Trophoblast cell (in vitro differentiated cells and primary cell): ENCODE data around the gene ANKS1B.

Experiments used
- DNase-seq, 2 donors: peaks; one replicate each; pipeline ENCODE4 v3.0.0-alpha.2; 2016
- H2AFZ ChIP-seq: 2 replicates; pipeline ENCODE4 v1.6.1; 2013; ENCODE audit warnings: low read length, moderate library complexity, mild to moderate bottlenecking; ENCODE audit not compliant: insufficient read depth, poor library complexity
- H2AK5ac ChIP-seq: 2 replicates; pipeline ENCODE4 v1.6.1; 2013; ENCODE audit warnings: mild to moderate bottlenecking, low read length
- H2BK120ac ChIP-seq: 2 replicates; pipeline ENCODE4 v1.6.1; 2013; ENCODE audit warnings: low read length, mild to moderate bottlenecking, moderate library complexity; ENCODE audit not compliant: insufficient read depth, poor library complexity
- H2BK12ac ChIP-seq: 2 replicates; pipeline ENCODE4 v1.6.1; 2013; ENCODE audit warnings: mild to moderate bottlenecking, low read length, moderate library complexity
- H2BK5ac ChIP-seq: 2 replicates; pipeline ENCODE4 v1.6.1; 2013; ENCODE audit warnings: low read length, low read depth, moderate library complexity, mild to moderate bottlenecking; ENCODE audit not compliant: poor library complexity
- H3K14ac ChIP-seq: 2 replicates; pipeline ENCODE4 v1.6.1; 2013; ENCODE audit warnings: mild to moderate bottlenecking, low read length
- H3K18ac ChIP-seq: 2 replicates; pipeline ENCODE4 v1.6.1; 2013; ENCODE audit warnings: mild to moderate bottlenecking, low read length
- H3K23ac ChIP-seq: 2 replicates; pipeline ENCODE4 v1.6.1; 2013; ENCODE audit warnings: low read length
- H3K27ac ChIP-seq: 2 replicates; pipeline ENCODE4 v1.5.1; 2013; ENCODE audit warnings: low read depth, mild to moderate bottlenecking, inconsistent platforms, low read length, moderate library complexity
- H3K27me3 ChIP-seq: 2 replicates; pipeline ENCODE4 v1.6.1; 2013; ENCODE audit warnings: inconsistent platforms, mild to moderate bottlenecking, low read length, moderate library complexity; ENCODE audit not compliant: insufficient read depth
- H3K36me3 ChIP-seq, 2 experiments: 1 replicate in 1 of 2; 2 replicates in 1 of 2; pipeline ENCODE4 v1.6.1; 2013; ENCODE audit warnings: low read length in 2 of 2, mild to moderate bottlenecking in 2 of 2, moderate library complexity in 1 of 2; ENCODE audit not compliant: insufficient read depth in 2 of 2, control insufficient read depth in 1 of 2
- H3K4ac ChIP-seq: 2 replicates; pipeline ENCODE4 v1.6.1; 2013; ENCODE audit warnings: low read depth, mild to moderate bottlenecking, low read length, moderate library complexity
- H3K4me1 ChIP-seq, 2 experiments: 1 replicate in 1 of 2; 2 replicates in 1 of 2; pipeline ENCODE4 v1.6.1; 2013; ENCODE audit warnings: low read length in 2 of 2, mild to moderate bottlenecking in 2 of 2, moderate library complexity in 1 of 2; ENCODE audit not compliant: insufficient read depth in 2 of 2, control insufficient read depth in 1 of 2
- H3K4me2 ChIP-seq: 2 replicates; pipeline ENCODE4 v1.6.1; 2013; ENCODE audit warnings: inconsistent platforms, mild to moderate bottlenecking, low read length, moderate library complexity
- H3K4me3 ChIP-seq: 2 replicates; pipeline ENCODE4 v1.5.1; 2013; ENCODE audit warnings: mild to moderate bottlenecking, low read depth, low read length, inconsistent platforms
- H3K79me1 ChIP-seq: one replicate; pipeline ENCODE4 v1.6.1; 2013; ENCODE audit warnings: low read length
- H3K79me2 ChIP-seq: 2 replicates; pipeline ENCODE4 v1.6.1; 2013; ENCODE audit warnings: low read length, mild to moderate bottlenecking; ENCODE audit not compliant: control insufficient read depth, insufficient read depth, poor library complexity
- H3K9ac ChIP-seq: 2 replicates; pipeline ENCODE4 v1.6.1; 2013; ENCODE audit warnings: mild to moderate bottlenecking, low read length
- H3K9me3 ChIP-seq: 2 replicates; pipeline ENCODE4 v1.6.1; 2013; ENCODE audit warnings: low read depth, mild to moderate bottlenecking, control low read depth, inconsistent platforms, low read length; ENCODE audit not compliant: insufficient read depth
- H4K12ac ChIP-seq: 2 replicates; pipeline ENCODE4 v1.6.1; 2013; ENCODE audit warnings: low read depth, mild to moderate bottlenecking, low read length, moderate library complexity
- H4K8ac ChIP-seq: 2 replicates; pipeline ENCODE4 v1.6.1; 2013; ENCODE audit warnings: low read depth, mild to moderate bottlenecking, low read length, moderate library complexity
- H4K91ac ChIP-seq: one replicate; pipeline ENCODE4 v1.6.1; 2013; ENCODE audit warnings: low read depth, mild to moderate bottlenecking, low read length, moderate library complexity
- WGBS: extraction: QIAGEN DNeasy Blood & Tissue Kit; methylation state at CpG from one replicate; pipeline ENCODE4 v1.1.7; 2013; ENCODE audit warnings: missing lambda C conversion rate; ENCODE audit not compliant: insufficient read length, insufficient coverage; ENCODE audit errors: extremely low coverage; 5-methylcytosine and 5-hydroxymethylcytosine counted together

The ANKS1B gene

DNA sequence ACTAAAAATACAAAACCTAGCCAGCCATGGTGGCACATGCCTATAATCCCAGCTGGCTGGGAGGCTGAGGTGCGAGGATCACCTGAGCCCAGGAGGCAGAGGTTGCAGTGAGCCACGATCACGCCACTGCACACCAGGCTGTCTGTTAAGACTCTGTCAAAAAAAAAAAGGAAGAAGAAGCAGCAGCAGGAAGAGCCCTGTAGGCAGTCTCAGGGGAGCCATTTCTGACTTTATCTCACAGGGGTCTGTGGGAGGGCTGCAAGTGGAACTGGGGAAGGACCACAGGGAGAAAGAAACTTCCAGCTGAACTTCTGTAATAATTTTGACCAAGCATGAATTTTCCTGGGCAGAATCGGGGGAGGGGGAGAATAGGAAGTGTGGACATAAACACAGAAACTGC, 304.5 kb downstream of the ANKS1B start:
- Histone ChIP-seq H3K36me3 (no peaks in the 10 kb centered on the region), H2BK12ac (no peak overlapping the region), H3K4me2 (no peak overlapping the region), H3K4me1 (no peaks in the 10 kb centered on the region), H4K8ac (no peak overlapping the region), H3K4me3 (peak overlapping the region; percentile 49), H3K23ac (no peak overlapping the region), H2AK5ac (no peak overlapping the region), H3K79me1 (no peaks in the 10 kb centered on the region), H3K4ac (no peak overlapping the region), H3K79me2 (no peaks in the 10 kb centered on the region), H3K9me3 (no peaks in the 10 kb centered on the region), H3K14ac (no peak overlapping the region), H3K27me3 (no peaks in the 10 kb centered on the region), H3K18ac (no peak overlapping the region), H3K27ac (no peak overlapping the region), H4K91ac (no peak overlapping the region), H4K12ac (no peak overlapping the region), H2BK120ac (no peak overlapping the region), H2BK5ac (no peak overlapping the region), H3K9ac (no peak overlapping the region), H2AFZ (no peak overlapping the region)
- no peak for DNase-seq
- no CpG with 5 or more reads among the region's 4 CpGs for WGBS

DNA sequence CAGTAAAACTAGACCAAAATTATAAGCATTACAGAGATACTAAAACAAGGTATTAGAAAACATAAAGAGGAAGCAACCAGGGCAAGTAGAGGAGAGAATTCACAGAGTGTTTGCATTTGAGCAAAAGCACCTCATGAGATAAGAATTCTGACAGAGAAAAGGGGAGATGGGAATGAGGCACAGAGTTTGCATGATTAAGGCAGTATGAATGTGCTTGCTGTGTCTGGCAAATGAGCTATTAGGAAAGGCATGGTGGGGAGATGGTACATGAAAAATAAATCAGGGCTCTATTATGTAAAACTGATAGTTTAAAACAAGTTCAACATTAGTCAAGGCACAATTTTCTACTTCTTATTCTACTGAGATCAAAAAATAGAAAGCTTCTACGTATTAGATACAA, 314.1 kb downstream of the ANKS1B start:
- no peak overlapping the region for H3K4ac ChIP-seq
- no peaks in the 10 kb centered on the region for H3K36me3 ChIP-seq
- H3K9me3 ChIP-seq: no peaks in the 10 kb centered on the region
- DNase-seq: peak; percentile 4 to 19
- no peak overlapping the region for H2BK120ac ChIP-seq
- H3K79me1 ChIP-seq: no peaks in the 10 kb centered on the region
- no peak overlapping the region for H3K27ac ChIP-seq
- H4K12ac ChIP-seq: no peak overlapping the region
- no peak overlapping the region for H2BK12ac ChIP-seq
- no peak overlapping the region for H2AFZ ChIP-seq
- WGBS: no CpG with 5 or more reads among the region's 1 CpG
- H3K4me1 ChIP-seq: peaks cover 2 to 3% of the 10 kb centered on the region in 2 experiments
- no peak overlapping the region for H3K14ac ChIP-seq
- H3K9ac ChIP-seq: no peak overlapping the region
- H2BK5ac ChIP-seq: no peak overlapping the region
- no peaks in the 10 kb centered on the region for H3K27me3 ChIP-seq
- no peaks in the 10 kb centered on the region for H3K79me2 ChIP-seq
- no peak overlapping the region for H4K91ac ChIP-seq
- H3K18ac ChIP-seq: no peak overlapping the region
- H2AK5ac ChIP-seq: no peak overlapping the region
- no peak overlapping the region for H3K4me2 ChIP-seq
- no peak overlapping the region for H4K8ac ChIP-seq
- H3K23ac ChIP-seq: no peak overlapping the region
- H3K4me3 ChIP-seq: no peak overlapping the region

DNA sequence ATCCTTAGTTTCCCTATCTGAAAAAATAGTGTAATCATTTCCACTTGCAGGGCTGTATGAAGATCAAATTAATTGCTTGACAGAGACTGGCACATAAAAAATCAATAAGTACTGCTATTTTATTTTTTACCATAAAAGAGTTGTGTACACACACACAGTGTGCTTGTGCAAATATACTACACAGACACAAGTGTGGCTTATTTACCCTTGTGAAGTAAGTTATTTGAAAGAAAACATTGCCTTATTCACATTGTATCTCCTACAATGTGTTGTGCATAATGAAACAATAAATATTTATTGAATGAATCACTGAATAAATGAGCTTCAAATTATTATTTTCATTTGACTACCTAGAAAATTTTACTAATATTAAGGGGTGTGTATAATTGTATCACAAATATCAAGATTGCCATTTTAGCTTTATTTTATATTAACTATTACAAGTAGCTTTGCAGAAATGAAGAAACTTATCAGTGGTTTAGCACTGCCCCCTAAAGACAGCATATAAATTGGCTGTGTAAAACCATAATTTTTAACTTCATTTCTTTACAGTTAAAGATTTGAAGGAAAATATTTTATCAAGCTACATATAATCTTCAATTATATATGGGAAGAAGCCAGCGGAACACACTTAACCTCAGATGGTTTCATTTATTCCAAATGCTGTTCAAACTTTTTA, 325.9 kb downstream of the ANKS1B start:
- Histone ChIP-seq H2AK5ac (no peak overlapping the region), H4K12ac (no peak overlapping the region), H2AFZ (no peak overlapping the region), H4K91ac (no peak overlapping the region), H3K18ac (no peak overlapping the region), H3K79me1 (no peaks in the 10 kb centered on the region), H3K27ac (no peak overlapping the region), H3K79me2 (no peaks in the 10 kb centered on the region), H3K4me1 (no peaks in the 10 kb centered on the region), H3K9ac (no peak overlapping the region), H3K9me3 (no peaks in the 10 kb centered on the region), H3K36me3 (no peaks in the 10 kb centered on the region), H2BK120ac (no peak overlapping the region), H3K23ac (no peak overlapping the region), H3K27me3 (no peaks in the 10 kb centered on the region), H3K4me2 (no peak overlapping the region), H3K4ac (no peak overlapping the region), H2BK5ac (no peak overlapping the region), H3K14ac (no peak overlapping the region), H2BK12ac (no peak overlapping the region), H4K8ac (no peak overlapping the region), H3K4me3 (no peak overlapping the region)
- DNase-seq: no peak
- no CpG with 5 or more reads among the region's 1 CpG for WGBS

GRCh38 chr12:99649551-99649950, 335.2 kb downstream of the ANKS1B start:
- no peak overlapping the region for H3K4me3 ChIP-seq
- H2BK12ac ChIP-seq: no peak overlapping the region
- H3K79me2 ChIP-seq: no peaks in the 10 kb centered on the region
- no peaks in the 10 kb centered on the region for H3K27me3 ChIP-seq
- no peaks in the 10 kb centered on the region for H3K36me3 ChIP-seq
- no peak overlapping the region for H2AK5ac ChIP-seq
- H4K12ac ChIP-seq: no peak overlapping the region
- no peak overlapping the region for H3K23ac ChIP-seq
- no peak overlapping the region for H3K4ac ChIP-seq
- H3K9me3 ChIP-seq: no peaks in the 10 kb centered on the region
- no peak overlapping the region for H3K18ac ChIP-seq
- H2AFZ ChIP-seq: no peak overlapping the region
- no peak overlapping the region for H2BK5ac ChIP-seq
- no peak overlapping the region for H3K4me2 ChIP-seq
- H3K14ac ChIP-seq: no peak overlapping the region
- no peak overlapping the region for H4K8ac ChIP-seq
- H3K79me1 ChIP-seq: no peaks in the 10 kb centered on the region
- no CpG with 5 or more reads among the region's 1 CpG for WGBS
- no peak overlapping the region for H2BK120ac ChIP-seq
- no peak overlapping the region for H4K91ac ChIP-seq
- H3K4me1 ChIP-seq: no peaks in the 10 kb centered on the region
- no peak overlapping the region for H3K27ac ChIP-seq
- H3K9ac ChIP-seq: no peak overlapping the region
- DNase-seq: no peak
